Caco-2 (cell line): Measurements from ENCODE around the gene SDK2. TPM values are rescaled to one million over a fixed set of nuclear protein-coding genes. Genes with fewer than 3 reads are reported as not detected.

Source experiments
- BruUV-seq: library from RNA; stranded (reverse); fragments of 400-500 nt; replicated peaks from 2 replicates; lab custom pipeline; 2021; lab: Mats Ljungman, UMichigan
- CTCF ChIA-PET: fragments of 300-600 bp; sonication (Branson Sonifier 250); formaldehyde crosslinking; loops from one replicate; lab custom pipeline; 2022; ENCODE audit warnings: antibody characterized with exemption; lab: Charles Lee
- POLR2A ChIA-PET: fragments of 300-600 bp; sonication (Branson Sonifier 250); formaldehyde crosslinking; loops from one replicate; lab custom pipeline; 2022; ENCODE audit warnings: antibody characterized with exemption; lab: Charles Lee
- DNase-seq, 2 experiments: peaks; one replicate each; pipeline versions ENCODE4 v3.0.0 to v3.0.0-alpha.2; 2020 to 2022
- H3K27me3 ChIP-seq: replicated peaks from 2 replicates; pipeline ENCODE4 v1.6.0; 2011; ENCODE audit warnings: low read length; ENCODE audit not compliant: control insufficient read depth, insufficient read depth
- H3K36me3 ChIP-seq: 2 replicates; pipeline ENCODE4 v1.5.1; 2011; ENCODE audit warnings: low read length; ENCODE audit not compliant: control insufficient read depth, insufficient read depth
- H3K4me1 ChIP-seq: fragments of 250-450 bp; sonication (Bioruptor Pico); 2 replicates; pipeline ENCODE4 v1.5.1; 2020; ENCODE audit warnings: mild to moderate bottlenecking
- H3K4me3 ChIP-seq: 2 replicates; pipeline ENCODE4 v1.5.1; 2011; ENCODE audit warnings: low read depth, mild to moderate bottlenecking, control low read depth, low read length
- H3K9me3 ChIP-seq: fragments of 250-450 bp; sonication (Bioruptor Pico); 2 replicates; pipeline ENCODE4 v1.5.1; 2020; ENCODE audit warnings: mild to moderate bottlenecking, moderate library complexity
- H3K27ac Mint-ChIP-seq: one replicate; pipeline ENCODE4 v1.8.0; 2022; ENCODE audit warnings: mixed read lengths; ENCODE audit not compliant: unreplicated experiment
- H3K27me3 Mint-ChIP-seq: one replicate; pipeline ENCODE4 v1.8.0; 2022; ENCODE audit warnings: mixed read lengths; ENCODE audit not compliant: insufficient read depth, unreplicated experiment
- H3K36me3 Mint-ChIP-seq: one replicate; pipeline ENCODE4 v1.8.0; 2022; ENCODE audit warnings: mild to moderate bottlenecking, mixed read lengths; ENCODE audit not compliant: insufficient read depth, unreplicated experiment
- H3K4me1 Mint-ChIP-seq: one replicate; pipeline ENCODE4 v1.8.0; 2022; ENCODE audit warnings: low read depth, mixed read lengths; ENCODE audit not compliant: unreplicated experiment
- H3K4me3 Mint-ChIP-seq: one replicate; pipeline ENCODE4 v1.8.0; 2022; ENCODE audit warnings: mild to moderate bottlenecking, moderate library complexity, mixed read lengths; ENCODE audit not compliant: unreplicated experiment
- H3K9me3 Mint-ChIP-seq: one replicate; pipeline ENCODE4 v1.8.0; 2022; ENCODE audit warnings: mixed read lengths; ENCODE audit not compliant: unreplicated experiment
- CTCF ChIP-seq, 2 experiments: fragments of 200-600 bp in 1 of 2; IDR thresholded peaks; 1 replicate in 1 of 2; 2 replicates in 1 of 2; pipeline versions ENCODE4 v1.5.1 to v1.8.0; 2011 to 2022; ENCODE audit warnings: antibody characterized with exemption in 1 of 2, control low read depth in 1 of 2, inconsistent platforms in 1 of 2, low read depth in 1 of 2, low read length in 1 of 2, mild to moderate bottlenecking in 1 of 2, moderate library complexity in 1 of 2; ENCODE audit not compliant: insufficient read depth in 1 of 2, severe bottlenecking in 1 of 2, unreplicated experiment in 1 of 2
- intact Hi-C: fragments of 100-400 bp; cut with micrococcal nuclease; formaldehyde crosslinking; loops from one replicate; pipeline ENCODE4 v1.10.0; 2022; ENCODE audit not compliant: unreplicated experiment
- total RNA-seq: library from RNA; stranded (reverse); gene quantifications from 2 replicates; pipeline ENCODE4 v1.2.3, GENCODE V29; 2022

The SDK2 gene
- total RNA-seq, 1 experiment from 2014 or later: 0.09 TPM

GRCh38 chr17:73465953-73466230 lies 178.4 kb downstream of the SDK2 start:
- ChIA-PET CTCF (no interaction called here), POLR2A (no interaction called here)
- Mint-ChIP-seq H3K27ac (no peak overlapping the region), H3K4me3 (no peak overlapping the region), H3K27me3 (peaks cover 6% of the 10 kb centered on the region), H3K36me3 (no peaks in the 10 kb centered on the region), H3K4me1 (no peaks in the 10 kb centered on the region), H3K9me3 (no peaks in the 10 kb centered on the region)
- Histone ChIP-seq H3K27me3 (no peaks in the 10 kb centered on the region), H3K9me3 (no peaks in the 10 kb centered on the region), H3K4me1 (no peaks in the 10 kb centered on the region), H3K36me3 (no peaks in the 10 kb centered on the region), H3K4me3 (no peak overlapping the region)
- BruUV-seq: no TSS peak
- DNase-seq: no peak
- no peak for TF ChIP-seq CTCF (IDR thresholded peaks at IDR 0.05; ENCODE audit: insufficient read depth in 1 of 2, low read depth in 1 of 2, low read length in 1 of 2, severe bottlenecking in 1 of 2, unreplicated experiment in 1 of 2)
- intact Hi-C loops: no loop called here

- no peaks in the 10 kb centered on the region for H3K36me3 ChIP-seq
- Mint-ChIP-seq H3K27me3 (peaks cover 6% of the 10 kb centered on the region), H3K9me3 (no peaks in the 10 kb centered on the region), H3K4me3 (no peak overlapping the region), H3K4me1 (no peaks in the 10 kb centered on the region), H3K27ac (no peak overlapping the region), H3K36me3 (no peaks in the 10 kb centered on the region)
- no peaks in the 10 kb centered on the region for H3K4me1 ChIP-seq
- H3K9me3 ChIP-seq: no peaks in the 10 kb centered on the region
- no peak for TF ChIP-seq CTCF (IDR thresholded peaks at IDR 0.05; ENCODE audit: insufficient read depth in 1 of 2, low read depth in 1 of 2, low read length in 1 of 2, severe bottlenecking in 1 of 2, unreplicated experiment in 1 of 2)
- POLR2A ChIA-PET: no interaction called here
- intact Hi-C loops: no loop called here
- CTCF ChIA-PET: no interaction called here
- no peak for DNase-seq
- BruUV-seq: no TSS peak
- H3K4me3 ChIP-seq: no peak overlapping the region
- H3K27me3 ChIP-seq: no peaks in the 10 kb centered on the region
Observed at GRCh38 chr17:73465130-73465952, 178.9 kb downstream of the SDK2 start.

GRCh38 chr17:73464447-73464846 lies 179.8 kb downstream of the SDK2 start:
- H3K36me3 Mint-ChIP-seq: no peaks in the 10 kb centered on the region

More at GRCh38 chr17:73464447-73464846, 179.8 kb downstream of the SDK2 start:
- H3K27me3 Mint-ChIP-seq: peaks cover 6% of the 10 kb centered on the region
- H3K9me3 Mint-ChIP-seq: no peaks in the 10 kb centered on the region
- Histone ChIP-seq H3K36me3 (no peaks in the 10 kb centered on the region), H3K4me3 (no peak overlapping the region), H3K27me3 (no peaks in the 10 kb centered on the region), H3K4me1 (no peaks in the 10 kb centered on the region), H3K9me3 (no peaks in the 10 kb centered on the region)
- no peak for TF ChIP-seq CTCF (IDR thresholded peaks at IDR 0.05; ENCODE audit: insufficient read depth in 1 of 2, low read depth in 1 of 2, low read length in 1 of 2, severe bottlenecking in 1 of 2, unreplicated experiment in 1 of 2)
- H3K27ac Mint-ChIP-seq: no peak overlapping the region
- BruUV-seq: no TSS peak
- no peak overlapping the region for H3K4me3 Mint-ChIP-seq
- ChIA-PET CTCF (no interaction called here), POLR2A (no interaction called here)
- no peak for DNase-seq
- intact Hi-C loops: no loop called here
- H3K4me1 Mint-ChIP-seq: no peaks in the 10 kb centered on the region
